GM21423 (cell line): ENCODE measurements around the gene PLB1.

ENCODE experiments used
- ATAC-seq: cut with Tn5 transposase; IDR thresholded peaks from one replicate; pipeline ENCODE4 v1.9.1; 2021; ENCODE audit warnings: mild to moderate bottlenecking, moderate library complexity; ENCODE audit not compliant: unreplicated experiment

PLB1 gene

DNA sequence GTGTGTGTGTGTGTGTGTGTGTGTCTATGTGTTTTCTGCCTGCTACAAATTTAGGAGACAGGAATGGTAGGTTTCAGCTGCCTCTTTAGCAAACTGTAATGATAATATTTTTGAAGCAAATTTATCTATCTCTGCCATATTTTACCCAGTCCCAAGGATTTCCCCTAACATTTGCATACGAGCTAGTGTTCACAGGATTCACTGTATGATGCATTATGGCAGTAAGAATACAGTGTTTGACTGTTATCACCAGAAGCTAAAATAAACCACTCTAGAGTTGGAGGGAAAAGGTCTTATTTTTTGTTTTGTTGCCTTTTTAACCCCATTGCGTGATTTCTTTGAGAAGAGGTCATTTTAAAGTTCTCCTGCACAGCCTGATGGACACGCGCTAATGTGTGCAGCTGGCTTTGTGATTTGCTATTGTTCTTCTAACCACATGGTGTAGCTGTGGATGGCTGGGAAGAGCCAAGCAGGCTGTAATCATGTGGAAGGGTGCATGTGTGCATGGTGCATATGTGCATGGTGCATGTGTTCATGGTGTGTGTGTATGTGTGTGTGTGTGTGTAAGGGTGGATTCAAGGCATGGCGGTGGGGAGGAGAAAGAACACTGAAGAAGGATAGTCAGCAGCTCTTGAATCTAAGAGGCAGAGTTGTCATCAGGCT is 62.4 kb downstream of the PLB1 start:
- ATAC-seq = no peak

DNA sequence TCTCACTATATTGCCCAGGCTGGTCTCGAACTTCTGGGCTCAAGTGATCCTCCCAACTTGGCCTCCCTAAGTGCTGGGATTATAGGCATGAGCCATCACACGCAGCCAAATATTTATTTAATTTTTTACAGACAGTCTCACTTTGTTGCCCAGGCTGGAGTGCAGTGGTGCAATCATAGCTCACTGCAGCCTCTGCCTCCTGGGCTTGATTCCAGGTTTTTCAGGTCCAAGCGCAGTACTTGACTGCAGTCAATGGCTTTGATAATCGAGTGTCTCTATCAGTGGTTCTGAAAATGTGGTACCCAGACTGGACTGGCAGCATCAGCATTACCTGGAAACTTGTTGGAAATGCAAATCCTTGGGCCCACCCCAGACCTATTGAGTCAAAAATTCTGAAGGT is 63.1 kb downstream of the PLB1 start:
- no peak for ATAC-seq

- ATAC-seq = no peak
These were observed 68.0 kb downstream of the PLB1 start for GRCh38 chr2:28563869-28564268.

GRCh38 chr2:28564346-28564745 is 68.5 kb downstream of the PLB1 start:
- no peak for ATAC-seq

DNA sequence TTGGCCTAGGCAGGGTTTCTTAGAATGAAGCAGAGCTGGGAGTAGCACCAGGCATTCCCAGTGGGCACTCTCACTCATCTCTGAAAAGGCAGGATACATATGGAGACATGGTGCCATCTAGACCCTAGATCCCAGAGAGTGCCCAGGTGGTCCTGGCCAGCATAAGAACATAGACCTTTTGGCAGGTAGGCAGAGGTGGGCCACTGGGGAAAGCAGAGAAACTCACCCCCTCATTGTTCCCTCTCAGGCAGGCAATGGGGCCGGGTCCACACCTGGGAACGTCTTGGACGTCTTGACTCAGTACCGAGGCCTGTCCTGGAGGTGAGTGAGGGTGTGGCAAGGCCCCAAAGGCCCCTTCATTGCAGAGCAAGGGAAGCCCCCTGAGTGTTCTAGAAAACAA is 69.2 kb downstream of the PLB1 start:
- no peak for ATAC-seq

- ATAC-seq = no peak
These were observed 69.9 kb downstream of the PLB1 start for GRCh38 chr2:28565720-28566295.

DNA sequence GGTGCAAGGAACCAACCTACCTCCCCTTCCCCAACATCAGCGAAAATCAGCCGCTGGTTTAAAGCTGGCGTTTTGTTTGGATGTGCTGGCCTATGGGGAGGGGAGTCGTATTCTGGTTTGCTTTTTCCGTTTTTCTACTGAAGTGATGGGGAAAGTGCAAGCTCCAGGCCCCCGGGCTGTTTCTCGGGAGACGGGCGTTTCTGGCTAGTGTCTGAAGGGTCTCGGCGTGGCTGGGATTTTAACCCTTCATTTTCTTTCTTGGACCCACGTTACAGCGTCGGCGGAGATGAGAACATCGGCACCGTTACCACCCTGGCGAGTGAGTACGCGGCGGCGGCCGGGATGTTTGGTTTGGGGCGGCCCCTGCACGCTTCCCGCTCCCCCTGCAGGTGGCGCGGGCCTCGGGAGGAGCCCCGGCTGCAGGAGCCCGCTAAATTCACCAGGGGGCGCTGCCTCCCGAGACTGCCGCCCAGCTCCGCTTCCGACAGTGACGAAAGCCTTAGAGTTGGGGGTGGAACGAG is 70.7 kb downstream of the PLB1 start:
- ATAC-seq = peak; percentile 98

DNA sequence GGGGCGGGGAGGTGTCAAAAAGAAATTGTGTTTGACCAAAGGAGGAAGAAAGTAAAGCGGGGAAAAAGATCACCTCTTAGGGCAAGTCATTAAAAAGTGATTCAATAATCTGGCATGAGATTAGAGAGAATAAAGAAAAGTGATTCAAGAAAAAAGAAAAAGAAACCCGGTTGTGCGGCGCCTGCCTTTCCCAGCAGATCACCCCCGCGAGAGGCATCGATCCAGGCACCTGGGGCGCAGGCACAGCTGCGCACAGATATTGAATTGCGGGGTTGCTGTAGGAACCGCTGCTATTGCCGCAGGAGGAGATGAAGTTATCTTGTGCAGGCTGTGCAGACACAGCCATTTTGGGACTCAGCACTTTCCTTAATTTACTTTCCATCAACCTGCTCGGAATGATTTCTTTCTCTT is 71.2 kb downstream of the PLB1 start:
- no peak for ATAC-seq

GRCh38 chr2:28568036-28568435 is 72.2 kb downstream of the PLB1 start:
- no peak for ATAC-seq

DNA sequence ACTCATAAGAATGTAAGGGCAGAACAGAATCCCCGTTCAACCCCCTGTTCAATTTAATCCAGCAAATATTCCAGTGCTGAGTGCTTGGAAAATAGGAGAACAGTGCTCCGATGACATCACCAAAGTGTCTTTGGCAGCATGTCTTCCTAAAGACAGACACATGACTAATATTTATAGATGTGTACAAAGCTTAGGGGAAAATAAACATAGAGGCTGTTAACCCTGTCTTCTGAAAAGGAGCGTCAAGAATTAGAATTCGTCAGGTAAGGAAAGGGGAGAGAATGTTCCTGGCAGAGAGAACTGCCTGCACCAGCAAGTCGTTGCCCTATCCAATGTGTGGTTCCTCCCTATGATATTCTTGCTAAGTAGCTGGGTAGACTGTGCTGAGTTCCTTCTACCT is 72.7 kb downstream of the PLB1 start:
- ATAC-seq = no peak

- no peak for ATAC-seq
These were observed 74.6 kb downstream of the PLB1 start for GRCh38 chr2:28570431-28570830.

DNA sequence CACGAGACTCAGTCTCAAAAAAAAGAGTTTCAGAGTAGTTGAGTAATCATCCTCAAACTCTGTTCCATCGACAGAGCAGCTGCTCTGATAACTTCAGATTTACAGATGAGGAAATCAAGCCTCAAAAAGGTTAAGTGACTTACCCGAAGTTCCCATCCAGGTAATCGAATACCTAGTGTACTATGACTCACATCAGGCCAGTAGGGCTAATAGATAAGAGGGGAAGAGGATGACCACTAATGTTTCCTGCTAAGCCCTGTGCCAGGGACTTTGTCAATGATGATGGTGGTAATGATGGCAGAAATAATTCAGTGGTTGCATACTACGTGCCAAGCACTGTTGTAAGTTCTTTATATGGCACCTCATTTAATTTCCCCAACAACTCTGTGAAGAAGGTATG is 80.9 kb downstream of the PLB1 start:
- ATAC-seq = no peak

DNA sequence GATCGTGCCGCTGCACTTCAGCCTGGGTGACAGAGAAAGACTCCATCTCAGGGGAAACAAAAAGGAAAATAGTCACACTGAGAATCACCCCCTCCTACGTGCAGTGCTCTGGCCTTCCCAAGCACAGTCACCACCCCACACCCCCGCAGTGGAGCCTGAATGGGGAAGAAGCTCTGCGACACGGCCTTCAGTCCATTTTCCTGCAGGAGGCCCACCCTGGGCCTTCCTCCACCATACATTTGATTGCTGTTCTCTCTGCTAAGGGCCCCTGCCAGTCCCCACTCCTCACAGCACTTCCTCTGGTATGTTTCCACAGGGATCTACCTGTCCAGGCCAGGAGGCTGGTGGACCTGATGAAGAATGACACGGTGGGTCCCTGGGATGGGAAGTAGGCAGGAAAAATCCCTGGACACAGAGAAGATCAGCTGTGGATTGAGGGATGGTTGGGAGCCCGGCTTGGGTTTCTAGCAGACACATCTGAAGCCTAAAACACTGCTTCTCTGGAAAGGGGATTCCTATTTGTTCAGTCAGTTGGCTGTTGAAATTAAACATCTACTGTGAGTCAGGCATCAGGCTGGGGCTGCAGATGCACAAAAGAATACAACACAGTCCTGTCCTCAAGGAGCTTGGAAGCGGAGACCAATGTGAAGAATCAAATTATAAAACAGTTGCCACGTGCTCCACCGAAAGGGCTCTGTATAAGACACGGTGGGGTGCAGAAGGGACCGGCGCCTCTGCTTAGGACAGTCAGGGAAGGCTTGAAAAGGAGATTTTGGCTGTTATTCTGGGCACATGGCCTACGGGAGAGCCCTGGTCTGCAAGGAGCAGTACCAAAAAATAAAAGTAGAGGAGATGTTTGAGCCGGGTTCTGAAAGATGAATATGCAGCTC is 82.2 kb downstream of the PLB1 start:
- ATAC-seq = no peak

GRCh38 chr2:28578774-28579173 is 82.9 kb downstream of the PLB1 start:
- no peak for ATAC-seq

DNA sequence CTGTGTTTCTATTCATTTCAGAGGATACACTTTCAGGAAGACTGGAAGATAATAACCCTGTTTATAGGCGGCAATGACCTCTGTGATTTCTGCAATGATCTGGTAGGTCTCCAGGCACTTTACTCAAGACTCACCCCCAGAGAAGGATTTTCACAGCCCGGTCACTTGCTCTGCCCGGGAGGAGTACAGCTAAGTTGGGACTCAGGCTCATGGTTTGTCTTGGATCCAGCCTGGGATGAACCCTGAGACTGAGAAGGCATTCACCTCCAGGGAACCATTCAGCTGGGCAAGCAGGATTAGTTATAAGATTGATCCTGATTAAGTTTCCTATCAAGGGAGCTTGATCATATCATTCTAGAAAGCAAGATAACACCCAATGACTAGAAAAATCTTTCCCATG is 83.7 kb downstream of the PLB1 start:
- ATAC-seq = no peak

DNA sequence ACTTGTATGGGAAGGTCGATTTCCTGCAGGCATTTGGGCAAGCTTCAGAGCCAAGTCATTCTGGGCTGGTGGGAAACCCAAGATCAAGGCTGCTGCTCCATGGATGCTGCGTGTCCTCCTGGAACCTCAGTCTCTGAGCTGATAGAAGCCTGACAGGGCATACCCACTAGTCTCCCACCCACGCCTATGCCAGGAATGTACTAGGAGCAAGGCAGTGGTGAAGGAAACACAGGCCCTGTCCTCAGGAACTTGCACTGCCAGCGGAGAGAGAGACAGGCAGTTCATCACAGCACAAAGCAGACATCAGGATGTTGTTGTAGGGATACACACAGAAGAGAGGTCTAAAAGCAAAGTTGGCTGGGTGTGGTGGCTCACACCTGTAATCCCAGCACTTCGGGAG is 84.2 kb downstream of the PLB1 start:
- no peak for ATAC-seq

- no peak for ATAC-seq
These were observed 85.5 kb downstream of the PLB1 start for GRCh38 chr2:28581312-28581711.

GRCh38 chr2:28582152-28582551 is 86.3 kb downstream of the PLB1 start:
- no peak for ATAC-seq

DNA sequence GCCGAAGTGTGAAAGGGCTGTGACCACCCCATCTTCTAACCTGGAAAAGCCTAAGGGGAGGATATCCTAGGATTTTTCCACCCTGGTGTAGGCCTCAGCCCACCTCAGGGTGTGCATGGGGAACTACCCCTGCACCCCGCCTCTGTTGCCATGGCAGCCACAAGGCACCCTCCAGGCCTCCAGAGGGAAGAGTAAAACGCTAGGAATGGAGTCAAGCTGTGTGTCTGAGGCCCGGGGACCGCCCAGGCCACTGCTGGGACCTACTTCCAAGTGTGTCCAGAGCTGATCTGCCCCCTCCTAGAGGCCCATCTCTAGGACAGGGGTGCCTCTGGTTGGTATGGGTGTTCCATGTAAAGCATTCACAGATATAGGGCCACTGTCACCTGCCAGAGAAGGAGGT is 86.7 kb downstream of the PLB1 start:
- no peak for ATAC-seq

- ATAC-seq = no peak
These were observed 88.2 kb downstream of the PLB1 start for GRCh38 chr2:28583899-28584553.

GRCh38 chr2:28586867-28587266 is 91.0 kb downstream of the PLB1 start:
- ATAC-seq = peak; percentile 66
